K562 (cell line): ENCODE results near the gene ZNF652. TPM values are rescaled to one million over a fixed set of nuclear protein-coding genes. Genes with fewer than 3 reads are reported as not detected.

Experiments used
- CBX3 ChIP-seq, 2 experiments: IDR thresholded peaks; 1 replicate in 1 of 2; 2 replicates in 1 of 2; pipeline ENCODE4 v1.6.1; 2012; ENCODE audit warnings: inconsistent platforms in 2 of 2, low read length in 2 of 2, borderline replicate concordance in 1 of 2, control low read depth in 1 of 2
- CEBPB ChIP-seq: fragments of 450-650 bp; IDR thresholded peaks from 2 replicates; pipeline ENCODE4 v1.6.1; 2016; ENCODE audit warnings: missing genetic modification characterization, missing compliant biosample characterization
- CHCHD3 ChIP-seq: fragments of 250-450 bp; sonication (Bioruptor Pico); IDR thresholded peaks from 2 replicates; pipeline ENCODE4 v2.1.2; 2022; ENCODE audit warnings: mild to moderate bottlenecking
- CREB3L1 ChIP-seq: fragments of 450-650 bp; IDR thresholded peaks from 2 replicates; pipeline ENCODE4 v1.6.1; 2014; ENCODE audit warnings: low read depth, mild to moderate bottlenecking, moderate library complexity, borderline replicate concordance
- CREM ChIP-seq: IDR thresholded peaks from 2 replicates; pipeline ENCODE4 v1.6.1; 2014; ENCODE audit warnings: antibody characterized with exemption, low read depth
- E2F6 ChIP-seq, 2 experiments: IDR thresholded peaks; 2 replicates each; pipeline ENCODE4 v1.6.1; 2011; ENCODE audit warnings: borderline replicate concordance in 1 of 2, control low read depth in 1 of 2, low read depth in 1 of 2, low read length in 1 of 2, mild to moderate bottlenecking in 1 of 2, mixed read lengths in 1 of 2, moderate library complexity in 1 of 2; ENCODE audit not compliant: insufficient read depth in 1 of 2, insufficient read length in 1 of 2, poor library complexity in 1 of 2, severe bottlenecking in 1 of 2; ENCODE audit errors: extremely low read depth in 1 of 2
- HOXB6 ChIP-seq: fragments of 250-450 bp; sonication (Bioruptor Pico); IDR thresholded peaks from 2 replicates; pipeline ENCODE4 v1.5.1; 2022; ENCODE audit warnings: mild to moderate bottlenecking, borderline replicate concordance
- L3MBTL2 ChIP-seq: fragments of 450-650 bp; IDR thresholded peaks from 2 replicates; pipeline ENCODE4 v1.6.1; 2016; ENCODE audit warnings: mild to moderate bottlenecking, moderate library complexity
- NFRKB ChIP-seq: fragments of 450-650 bp; IDR thresholded peaks from 2 replicates; pipeline ENCODE4 v1.6.1; 2016; ENCODE audit warnings: low read depth
- POLR2B ChIP-seq: fragments of 450-650 bp; IDR thresholded peaks from 2 replicates; pipeline ENCODE4 v1.6.1; 2018; ENCODE audit warnings: low read depth; ENCODE audit not compliant: partially characterized antibody
- POLR2H ChIP-seq: IDR thresholded peaks from 2 replicates; pipeline ENCODE4 v1.6.1; 2016; ENCODE audit warnings: missing genetic modification characterization, low read depth, mild to moderate bottlenecking, control low read depth, missing compliant biosample characterization, moderate library complexity
- PPARD ChIP-seq: fragments of 250-450 bp; sonication (Bioruptor Pico); IDR thresholded peaks from 2 replicates; pipeline ENCODE4 v1.8.0; 2022; ENCODE audit warnings: inconsistent platforms, mild to moderate bottlenecking, moderate library complexity
- SIN3B ChIP-seq: fragments of 450-650 bp; IDR thresholded peaks from 2 replicates; pipeline ENCODE4 v1.6.1; 2017; ENCODE audit warnings: low read depth, mild to moderate bottlenecking, moderate library complexity
- SNRNP70 ChIP-seq: fragments of 200-400 bp; formaldehyde crosslinking; optimal IDR thresholded peaks from 2 replicates; pipeline ENCODE3; 2017; ENCODE audit warnings: low read depth, low read length
- TAL1 ChIP-seq: fragments of 450-650 bp; IDR thresholded peaks from 2 replicates; pipeline ENCODE4 v1.6.1; 2016; ENCODE audit warnings: mild to moderate bottlenecking
- ZNF174 ChIP-seq: fragments of 250-450 bp; sonication (Bioruptor Pico); IDR thresholded peaks from 2 replicates; pipeline ENCODE4 v1.4.0; 2020; ENCODE audit warnings: mild to moderate bottlenecking
- ZNF24 ChIP-seq: fragments of 450-650 bp; IDR thresholded peaks from 2 replicates; pipeline ENCODE4 v1.6.1; 2016
- ZNF3 ChIP-seq: fragments of 250-450 bp; sonication (Bioruptor Pico); IDR thresholded peaks from 2 replicates; pipeline ENCODE4 v1.5.0; 2021; ENCODE audit warnings: mild to moderate bottlenecking, moderate library complexity
- ZNF384 ChIP-seq: IDR thresholded peaks from 2 replicates; pipeline ENCODE4 v1.6.1; 2012; ENCODE audit warnings: low read depth, low read length, improper control_type of control experiment
- ZNF668 ChIP-seq: fragments of 250-450 bp; sonication (Bioruptor Pico); IDR thresholded peaks from 2 replicates; pipeline ENCODE4 v1.8.0; 2022; ENCODE audit warnings: mild to moderate bottlenecking, inconsistent platforms
- ZSCAN32 ChIP-seq: fragments of 450-650 bp; formaldehyde crosslinking; IDR thresholded peaks from 2 replicates; pipeline ENCODE4 v1.4.0; 2020; ENCODE audit warnings: mild to moderate bottlenecking, moderate library complexity
- polyA plus RNA-seq, 8 experiments: library from polyadenylated mRNA; depleted of rRNA in 4 of 8; stranded (reverse) in 5 of 8; unstranded in 3 of 8; fragments of >200 nt; fragmentation: Nextera tagmentation in 2 of 8; fragmentation: Illumina TruSeq in 1 of 8; extraction: Ambion mirVana in 2 of 8; extraction: Trizol in 1 of 8; gene quantifications; 2 replicates each; pipeline versions ENCODE4 v1.2.1 to v1.2.3, GENCODE V29; 2011 to 2014; ENCODE audit warnings: inconsistent platforms in 1 of 8, missing spikeins in 1 of 8
- total RNA-seq, 7 experiments: library from RNA; depleted of rRNA in 6 of 7; stranded (reverse); fragments of >200 nt in 6 of 7; fragmentation: Illumina TruSeq in 2 of 7; extraction: Trizol in 2 of 7; gene quantifications; 2 replicates each; pipeline versions ENCODE4 v1.2.1 to v1.2.3, GENCODE V29; 2011 to 2021; ENCODE audit warnings: low replicate concordance in 1 of 7

Gene ZNF652
- total and polyA plus RNA-seq, 9 of the 15 experiments (the other 6 are each of a cell fraction or from before 2014, with no cell fraction given): 5.1 to 15.5 (median 7.8) TPM

- no peak for TF ChIP-seq SNRNP70
- no peak for TF ChIP-seq TAL1
- TF ChIP-seq CEBPB (tag): no peak
- TF ChIP-seq NFRKB: no peak; the same call in 1 of the 2 replicates
- TF ChIP-seq PPARD (CRISPR knock-in tag): no peak
- no peak for TF ChIP-seq POLR2H (tag)
- peak; percentile 69; the same call in 1 of the 2 replicates for TF ChIP-seq L3MBTL2
- TF ChIP-seq CHCHD3: no peak
- no peak for TF ChIP-seq ZNF3
- TF ChIP-seq E2F6 (IDR thresholded peaks at IDR 0.05; ENCODE audit: borderline replicate concordance in 1 of 2, extremely low read depth in 1 of 2, insufficient read depth in 1 of 2, insufficient read length in 1 of 2, low read depth in 1 of 2, low read length in 1 of 2, poor library complexity in 1 of 2, severe bottlenecking in 1 of 2): peak in 1 of 2 experiments; percentile 64
- no peak for TF ChIP-seq CBX3 (IDR thresholded peaks at IDR 0.05; ENCODE audit: borderline replicate concordance in 1 of 2, low read length in 2 of 2)
- no peak for TF ChIP-seq SIN3B
- no peak for TF ChIP-seq ZSCAN32 (CRISPR knock-in tag)
- no peak for TF ChIP-seq ZNF24
- no peak for TF ChIP-seq ZNF668 (CRISPR knock-in tag)
- TF ChIP-seq ZNF174 (CRISPR knock-in tag): no peak
- no peak for TF ChIP-seq POLR2B
- no peak for TF ChIP-seq HOXB6 (CRISPR knock-in tag)
- no peak for TF ChIP-seq CREM
- TF ChIP-seq ZNF384: no peak
- peak; percentile 37; the same call in 1 of the 2 replicates for TF ChIP-seq CREB3L1
Measured at GRCh38 chr17:49260011-49260816, 101.8 kb downstream of the ZNF652 start (continued).
